HG02870 (cell line): Measurements from ENCODE around the gene DOK4.

ENCODE experiments used
- ATAC-seq: cut with Tn5 transposase; IDR thresholded peaks from one replicate; pipeline ENCODE4 v1.9.1; 2021; ENCODE audit warnings: mild to moderate bottlenecking, moderate library complexity; ENCODE audit not compliant: unreplicated experiment

The DOK4 gene

DNA sequence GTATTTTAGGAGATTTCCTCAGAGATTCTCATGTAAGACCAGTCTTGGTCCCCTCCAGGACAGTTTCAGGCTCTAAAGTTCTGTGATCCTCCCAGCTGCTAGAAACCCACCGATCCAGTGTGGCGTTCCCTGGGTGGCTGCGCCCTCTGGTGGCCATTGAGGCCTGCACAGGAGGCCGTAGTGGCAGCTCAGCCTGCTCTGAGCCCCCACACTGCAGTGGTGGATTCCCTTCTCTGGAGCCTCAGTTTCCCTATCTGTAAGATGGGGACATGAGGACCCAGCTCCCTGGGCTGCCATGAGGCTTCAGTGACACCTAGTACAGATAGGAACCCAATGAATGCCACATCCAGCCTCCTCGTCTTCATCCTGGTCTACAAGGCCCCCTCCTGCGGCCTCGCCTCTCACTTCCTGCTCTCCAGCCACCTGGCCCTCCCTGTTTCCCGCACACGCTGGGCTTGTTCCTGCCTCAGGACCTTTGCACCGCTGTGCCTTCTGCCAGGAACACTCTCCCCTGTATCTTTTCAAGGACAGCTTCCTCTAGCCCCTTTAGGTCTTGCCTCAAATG lies 33.6 kb upstream of the DOK4 start:
- no peak for ATAC-seq

DNA sequence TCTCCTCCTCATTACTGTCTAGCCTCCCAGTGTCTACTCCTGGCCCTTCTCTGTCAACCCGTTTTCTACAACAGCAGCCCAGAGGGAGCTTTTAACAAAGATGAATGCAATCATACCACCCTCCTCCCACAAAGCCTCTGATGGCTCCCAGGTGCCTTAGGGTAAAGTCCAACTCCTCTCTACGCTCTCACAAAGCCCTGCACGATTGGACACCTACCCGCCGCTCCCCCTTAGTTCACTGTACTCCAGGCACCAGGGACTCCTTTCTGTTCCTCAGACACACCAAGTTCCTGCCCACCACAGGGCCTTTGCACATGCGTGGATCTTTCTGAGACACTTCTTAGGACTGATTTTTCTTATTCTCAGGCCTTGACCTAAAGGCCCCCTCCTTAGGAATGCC lies 32.6 kb upstream of the DOK4 start:
- no peak for ATAC-seq

DNA sequence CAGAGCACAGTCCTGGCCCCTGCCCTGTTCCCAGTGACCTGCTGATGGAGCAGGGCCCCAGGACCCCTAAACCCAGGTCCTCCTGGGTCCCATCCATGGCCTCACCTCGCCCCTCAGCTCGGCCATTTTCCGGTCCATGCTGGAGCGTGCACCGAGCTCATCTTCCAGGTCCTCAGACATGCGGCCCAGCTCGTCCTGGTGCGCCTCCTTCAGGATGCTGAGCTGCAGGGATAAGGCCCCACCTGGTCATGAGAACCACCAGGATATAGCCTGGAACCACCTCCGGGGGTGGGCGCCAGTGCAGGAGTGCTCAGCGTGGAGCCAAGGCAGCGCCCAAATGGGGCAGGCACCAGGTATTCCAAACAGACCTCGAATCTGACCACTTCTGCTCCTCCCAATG lies 32.2 kb upstream of the DOK4 start:
- ATAC-seq, result no peak

DNA sequence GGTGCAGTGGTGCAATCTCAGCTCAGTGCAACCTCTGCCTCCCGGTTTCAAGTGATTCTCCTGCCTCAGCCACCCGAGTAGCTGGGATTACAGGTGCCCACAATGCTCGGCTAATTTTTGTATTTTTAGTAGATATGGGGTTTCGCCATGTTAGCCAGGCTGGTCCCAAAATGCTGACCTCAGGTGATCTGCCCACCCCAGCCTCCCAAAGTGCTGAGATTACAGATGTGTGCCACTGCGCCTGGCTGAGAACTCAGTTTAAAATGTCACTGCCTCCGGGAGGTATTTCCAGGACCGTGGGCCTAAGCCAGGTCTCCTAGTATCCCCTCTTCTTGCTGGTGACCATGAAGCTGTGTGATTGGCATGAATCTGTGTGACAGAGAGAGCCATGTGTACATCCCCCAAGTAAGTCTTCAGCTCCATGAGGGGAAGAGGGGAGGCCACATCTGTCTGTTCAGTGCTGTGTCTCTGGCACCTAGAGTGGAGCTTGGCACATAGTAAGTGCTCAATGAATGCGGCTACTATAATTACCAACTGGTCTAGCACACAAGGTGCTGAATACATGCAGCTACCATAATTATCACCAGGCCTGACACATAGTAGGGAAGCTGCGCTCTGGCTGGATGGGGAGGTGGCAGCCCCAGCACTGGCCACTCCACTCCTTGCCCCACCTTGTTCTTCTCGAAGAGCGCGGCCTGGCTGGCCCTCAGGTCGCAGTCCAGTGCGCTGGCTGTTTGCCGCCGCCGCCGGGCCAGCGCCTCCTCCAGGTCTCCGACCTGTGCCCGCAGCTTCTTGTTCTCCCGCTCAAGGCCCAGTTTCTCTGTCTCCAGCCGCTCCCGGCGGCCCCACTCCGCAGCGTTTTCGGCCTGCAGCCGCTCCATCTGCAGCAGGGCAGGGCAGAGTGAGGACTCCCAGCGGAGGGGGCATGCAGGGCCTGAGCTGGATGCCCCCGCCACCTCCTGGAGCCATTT lies 31.4 kb upstream of the DOK4 start:
- ATAC-seq, result no peak

DNA sequence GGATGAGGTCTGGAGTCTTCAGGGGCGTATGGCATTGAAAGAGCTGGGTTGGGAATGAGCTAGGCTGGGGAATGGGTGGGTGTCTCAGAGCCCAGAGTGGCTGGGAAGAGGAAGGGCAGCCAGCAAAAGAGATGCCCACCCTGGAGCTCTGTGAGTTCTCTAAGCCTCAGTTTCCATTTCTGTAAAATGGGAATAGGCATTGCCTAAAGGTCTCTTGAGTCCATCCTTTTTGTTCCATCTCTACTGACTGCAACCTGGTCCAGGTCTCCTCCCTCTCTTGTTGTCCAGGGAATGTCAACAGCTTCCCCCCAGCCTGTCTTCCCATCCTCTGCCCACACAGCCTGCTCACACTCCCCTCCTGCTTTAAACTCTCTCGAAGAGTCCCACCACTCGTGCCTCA lies 30.5 kb upstream of the DOK4 start:
- ATAC-seq, result no peak

DNA sequence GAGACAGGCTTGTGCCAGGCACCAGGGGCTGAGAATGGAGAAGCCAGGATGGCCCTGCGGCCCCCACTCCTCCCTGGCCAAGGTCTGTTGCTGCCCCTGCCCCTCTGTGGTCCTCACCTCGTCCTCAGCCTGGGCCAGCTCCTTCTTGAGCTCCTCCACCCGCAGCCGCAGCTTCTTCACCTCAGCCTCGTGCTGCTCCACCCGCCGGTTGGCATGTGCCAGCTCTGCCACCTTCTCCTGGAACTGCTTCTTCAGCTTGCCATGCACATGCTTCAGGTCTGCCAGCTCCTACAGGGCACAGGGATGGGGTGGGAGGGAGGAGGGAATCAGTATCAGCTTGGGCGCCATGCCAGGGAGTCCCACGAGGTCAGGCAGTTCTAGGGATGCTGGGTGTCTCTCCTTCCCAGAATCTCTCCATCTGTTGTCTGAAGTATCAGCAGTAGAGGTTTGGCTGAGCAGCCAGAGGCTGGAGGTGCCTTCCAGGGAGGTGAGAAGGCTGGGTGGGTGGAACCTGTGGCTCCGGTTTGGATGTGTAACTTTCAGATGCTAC lies 30.0 kb upstream of the DOK4 start:
- ATAC-seq, result no peak

DNA sequence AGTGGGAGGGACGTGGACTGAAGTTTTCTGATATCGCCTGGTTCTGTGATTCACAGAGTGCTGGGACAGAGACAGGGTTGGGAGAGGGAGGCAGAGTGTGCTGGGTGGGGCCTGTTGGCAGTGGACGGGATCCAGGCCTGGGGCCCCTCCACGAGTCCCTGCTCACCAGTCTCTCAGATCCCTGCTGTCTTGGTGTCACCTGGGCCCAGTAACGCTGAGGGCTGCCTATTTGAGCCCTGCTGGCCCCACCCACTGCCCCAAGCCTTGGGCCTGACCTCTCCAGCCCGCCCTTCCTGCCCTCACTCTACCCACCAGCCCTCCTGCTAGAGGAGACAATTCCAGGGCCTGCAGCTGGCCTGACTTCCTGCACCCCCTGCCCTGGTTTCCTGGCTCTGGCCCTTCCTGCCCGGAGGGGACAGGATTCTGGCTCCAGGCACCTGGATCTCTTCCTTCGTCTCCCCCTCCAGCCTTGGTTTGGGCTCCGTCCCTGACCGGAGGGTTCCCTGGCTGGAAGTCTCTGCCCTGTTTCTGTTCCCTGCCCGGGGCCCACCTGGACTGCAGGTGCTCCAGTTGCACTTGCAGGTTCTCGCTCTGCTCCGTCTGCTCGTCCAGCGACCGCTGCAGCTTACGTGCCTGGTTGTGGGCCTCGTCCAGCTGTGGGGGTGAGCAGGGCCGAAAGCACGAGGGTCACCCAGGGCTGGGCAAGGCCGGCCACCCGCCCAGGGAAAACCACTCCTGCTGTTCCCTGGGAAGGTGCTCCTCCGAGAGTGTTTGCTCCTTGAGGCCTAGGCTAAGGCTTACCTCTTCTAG lies 28.7 kb upstream of the DOK4 start:
- ATAC-seq, result no peak

DNA sequence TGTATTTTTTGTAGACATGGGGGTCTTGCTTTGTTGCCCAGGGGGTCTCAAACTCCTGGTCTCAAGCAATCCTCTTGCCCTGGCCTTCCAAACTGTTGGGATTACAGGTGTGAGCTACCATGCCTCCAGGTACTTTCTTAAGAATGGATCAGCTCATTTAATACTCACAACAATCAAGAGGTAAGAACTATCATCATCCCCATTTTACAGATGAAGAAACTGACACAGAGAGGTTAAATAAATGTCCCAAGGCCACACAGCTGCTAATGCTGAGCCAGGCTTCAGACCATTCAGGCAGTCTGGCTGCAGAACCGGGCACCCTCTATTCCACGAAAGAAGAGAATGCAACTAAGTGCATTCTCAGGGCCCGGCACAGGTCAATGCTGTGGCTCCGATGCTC lies 28.1 kb upstream of the DOK4 start:
- ATAC-seq, result no peak

DNA sequence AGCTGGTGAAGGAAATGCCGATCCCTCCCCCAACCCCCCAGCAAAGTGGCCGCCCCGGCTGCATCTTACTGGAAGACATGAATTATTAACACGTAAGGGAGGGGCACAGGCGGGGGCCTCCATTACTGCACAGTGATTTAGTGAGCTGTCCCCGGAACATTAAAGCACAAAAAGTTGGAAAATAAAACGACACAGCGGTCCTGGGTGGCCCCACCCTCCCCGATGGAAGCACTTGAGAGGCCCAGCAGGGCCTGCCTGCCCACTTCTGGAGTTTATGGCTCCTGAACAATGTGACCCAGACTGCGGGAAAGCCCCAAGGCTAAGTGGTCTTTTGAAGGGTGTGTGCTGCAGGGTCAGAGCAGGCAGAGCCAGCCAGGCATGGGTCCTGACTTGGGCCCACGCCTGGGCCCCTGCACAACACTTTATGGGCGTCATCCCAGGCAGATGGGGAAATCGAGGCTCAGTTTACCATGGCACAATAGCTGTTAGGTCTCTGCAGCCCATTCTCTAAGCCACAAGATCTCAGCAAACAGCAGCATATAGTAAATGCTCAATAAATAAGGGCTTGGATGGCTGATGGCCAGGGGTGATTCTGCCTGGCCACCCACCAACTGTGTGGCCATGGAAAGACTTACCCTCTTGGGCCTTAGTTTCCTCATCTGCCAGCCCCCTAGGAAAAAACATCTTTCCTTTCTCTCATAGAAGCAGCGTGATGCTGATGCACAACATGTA lies 27.2 kb upstream of the DOK4 start:
- ATAC-seq, result no peak

DNA sequence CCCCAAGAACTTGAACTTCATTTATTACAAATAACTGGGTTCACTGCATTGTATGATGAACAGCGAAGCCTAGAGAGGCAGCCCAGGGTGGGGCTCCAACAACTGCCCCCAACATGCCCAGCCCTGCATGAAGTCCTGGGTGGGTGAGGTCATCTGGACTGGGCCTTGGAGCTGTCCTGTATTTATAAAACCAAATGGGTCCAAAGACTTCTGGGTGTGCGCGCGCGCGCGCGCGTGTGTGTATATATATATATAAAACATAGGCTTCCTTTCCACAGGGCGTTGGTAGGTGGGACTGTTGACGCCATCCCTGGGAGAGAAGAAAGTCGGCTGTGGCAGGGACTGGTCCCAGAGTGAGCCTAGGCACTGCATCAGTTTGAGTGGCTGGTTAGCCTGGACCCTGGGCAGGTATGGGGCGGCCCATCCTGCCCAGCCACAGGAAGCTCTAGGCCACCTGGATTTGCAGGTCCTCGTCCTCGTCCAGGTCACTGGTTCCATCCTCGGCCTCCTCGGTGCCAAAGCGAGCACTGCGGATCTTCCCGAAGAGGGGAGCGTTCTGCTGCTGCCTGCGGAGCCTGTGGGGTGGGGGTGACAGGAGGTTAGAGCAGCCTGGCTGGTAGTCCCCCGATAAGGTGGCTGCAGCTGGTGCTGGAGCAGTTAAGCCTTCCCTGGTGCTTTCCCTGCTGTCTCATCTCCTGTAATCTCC lies 26.2 kb upstream of the DOK4 start:
- no peak for ATAC-seq

DNA sequence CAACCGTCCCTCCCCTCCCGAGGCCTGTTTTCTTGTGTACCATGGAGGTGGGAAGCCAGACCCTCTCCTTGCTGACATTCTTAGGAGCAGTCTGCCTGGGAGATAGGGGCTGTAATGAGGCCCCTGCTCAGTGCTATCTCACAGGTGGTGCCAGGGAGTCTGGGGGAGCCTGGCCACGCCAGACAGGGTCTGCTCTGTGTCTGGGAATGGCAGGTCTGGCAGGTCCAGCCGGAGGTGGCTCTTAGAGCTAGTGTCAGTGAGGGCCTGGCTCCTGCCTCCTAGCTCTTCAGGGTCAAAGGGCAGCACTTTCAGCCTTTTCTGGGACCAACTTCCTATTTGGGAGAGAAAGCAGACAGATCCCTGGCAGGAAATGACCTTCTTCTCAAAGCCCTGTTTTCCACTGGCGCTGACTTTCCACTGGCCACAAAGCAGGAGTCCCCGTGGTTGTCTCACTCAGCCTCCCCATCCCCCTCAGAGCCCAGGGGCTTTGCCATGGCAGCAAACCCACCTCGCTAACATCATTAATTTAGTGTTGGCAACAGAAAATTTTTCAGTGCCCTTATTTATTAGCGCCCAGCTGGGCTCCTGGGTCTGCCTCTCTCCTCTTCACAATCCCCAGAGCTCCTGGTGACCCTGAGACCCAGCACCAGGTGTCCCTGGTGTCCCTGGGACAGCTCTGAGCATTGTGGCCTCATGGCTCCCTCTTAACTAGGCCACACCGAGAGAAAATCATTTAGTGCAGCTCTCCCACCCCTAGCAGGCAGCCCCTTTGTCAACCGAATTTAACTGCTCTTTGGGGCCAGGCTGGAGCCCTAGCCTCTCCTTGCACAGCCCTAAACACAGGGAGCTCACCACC lies 24.0 kb upstream of the DOK4 start:
- no peak for ATAC-seq

DNA sequence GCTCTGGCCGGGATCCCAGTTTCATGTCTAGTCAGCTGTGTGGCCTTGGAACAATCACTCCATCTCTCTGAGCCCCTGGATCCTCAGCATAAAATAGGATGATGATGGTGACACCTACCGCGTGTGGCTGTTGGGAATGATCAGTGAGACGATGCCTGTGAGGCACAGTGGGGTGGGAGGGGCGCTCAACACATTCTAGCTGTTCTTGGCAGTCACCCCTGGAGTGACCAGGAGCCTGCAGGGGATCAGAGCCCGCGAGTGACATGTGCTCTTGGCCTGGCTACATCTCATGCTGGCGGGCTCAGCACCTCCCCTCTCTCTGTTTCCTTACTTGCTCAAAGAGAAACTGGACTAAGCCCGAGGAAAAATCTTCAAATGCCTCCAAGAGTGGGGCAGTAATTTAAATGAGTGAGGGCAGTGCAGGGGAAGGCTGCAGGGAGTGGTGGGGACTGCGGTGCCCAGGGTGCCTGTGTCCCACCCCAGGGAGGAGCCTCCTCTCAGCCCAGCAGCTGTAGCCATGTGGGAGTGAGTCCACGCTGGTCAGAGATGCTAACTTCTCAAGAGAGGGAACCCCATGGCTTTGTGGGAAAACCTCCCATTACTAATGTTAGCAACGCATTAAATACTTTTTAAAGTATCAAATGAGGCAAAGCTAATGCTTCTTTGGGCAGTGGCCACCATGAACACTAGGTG lies 23.1 kb upstream of the DOK4 start:
- ATAC-seq, result no peak

DNA sequence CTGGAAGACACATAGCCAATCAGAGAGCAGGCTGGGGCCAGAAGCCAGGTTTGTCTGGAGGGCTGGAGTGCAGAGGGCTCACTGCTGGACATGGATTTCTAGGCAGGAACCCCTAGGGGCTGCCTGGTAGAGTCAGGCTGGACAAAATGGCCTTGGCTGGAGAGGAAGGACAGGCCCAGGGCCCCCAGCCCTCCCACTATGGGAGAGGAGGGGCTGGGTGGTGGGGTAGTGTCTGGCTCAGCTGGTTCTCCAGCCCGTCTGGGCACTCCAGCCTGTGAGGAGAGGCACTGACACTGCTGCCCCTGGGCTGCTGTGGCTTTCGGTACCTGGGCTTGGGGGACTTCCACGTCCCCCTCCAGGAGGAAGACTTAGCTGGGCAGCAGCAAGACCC lies 21.7 kb upstream of the DOK4 start:
- no peak for ATAC-seq

DNA sequence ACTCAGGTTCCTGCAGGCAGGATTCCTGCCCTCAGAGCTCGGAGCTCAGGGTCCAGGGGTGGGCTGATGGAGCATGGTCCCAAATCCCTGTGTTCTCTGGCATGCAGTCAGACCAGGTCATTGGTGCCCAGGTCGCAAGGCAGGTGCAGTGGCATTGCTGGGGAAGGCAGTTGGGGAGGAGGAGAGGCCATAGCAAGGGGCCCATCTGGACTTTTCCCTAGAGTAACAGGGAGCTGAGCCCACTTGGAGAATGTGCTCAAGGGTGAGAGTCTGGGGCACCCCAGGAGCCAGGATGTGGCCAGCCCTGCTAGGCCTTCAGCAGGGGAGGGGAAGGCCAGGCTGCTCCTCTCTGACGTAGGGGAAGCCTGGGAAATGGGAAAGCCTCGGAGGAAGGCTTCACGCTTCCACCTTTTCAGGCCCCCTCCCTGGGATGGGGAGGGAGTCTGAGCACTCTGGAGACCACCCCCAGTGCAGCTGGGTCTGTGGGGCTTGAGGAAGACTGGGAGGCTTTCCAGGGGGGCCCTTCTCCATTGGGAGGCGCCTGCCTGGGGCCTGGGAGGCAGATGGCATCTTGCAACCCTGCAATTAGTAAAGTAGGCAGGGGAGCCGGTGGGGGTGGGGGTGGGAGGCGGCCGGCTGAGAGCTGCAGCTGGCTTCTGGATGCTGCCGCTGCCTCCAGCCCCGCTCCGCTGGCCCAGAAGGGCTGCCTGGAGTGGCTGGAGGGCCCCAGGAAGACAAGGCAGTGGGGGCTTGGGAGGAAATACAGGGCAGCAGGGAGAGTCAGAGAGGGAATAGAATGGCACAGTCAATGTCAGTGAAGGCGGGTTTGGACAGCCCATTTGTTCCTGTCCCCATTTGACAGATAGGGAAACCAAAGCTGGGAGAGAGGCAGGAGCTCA lies 21.1 kb upstream of the DOK4 start:
- ATAC-seq, result no peak

DNA sequence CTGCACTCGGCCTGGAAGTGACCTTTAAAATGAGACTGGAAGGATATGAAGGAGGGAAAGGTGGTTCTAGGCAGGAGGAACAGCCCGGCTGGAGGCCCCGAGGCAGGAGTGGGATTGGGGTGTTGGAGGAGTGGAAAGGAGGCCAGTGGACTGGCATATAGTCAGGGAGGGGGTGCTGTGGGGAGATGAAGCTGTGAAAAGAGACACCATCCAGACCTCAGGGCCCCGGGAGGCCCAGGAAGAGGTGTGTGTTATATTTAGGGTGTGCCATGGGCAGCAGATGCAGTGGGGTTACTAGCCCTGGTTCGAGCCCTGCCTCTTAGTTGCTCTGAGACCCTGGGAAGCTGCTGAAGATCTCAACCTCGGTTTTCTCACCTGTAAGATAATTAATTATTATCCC lies 18.9 kb upstream of the DOK4 start:
- ATAC-seq, result no peak

DNA sequence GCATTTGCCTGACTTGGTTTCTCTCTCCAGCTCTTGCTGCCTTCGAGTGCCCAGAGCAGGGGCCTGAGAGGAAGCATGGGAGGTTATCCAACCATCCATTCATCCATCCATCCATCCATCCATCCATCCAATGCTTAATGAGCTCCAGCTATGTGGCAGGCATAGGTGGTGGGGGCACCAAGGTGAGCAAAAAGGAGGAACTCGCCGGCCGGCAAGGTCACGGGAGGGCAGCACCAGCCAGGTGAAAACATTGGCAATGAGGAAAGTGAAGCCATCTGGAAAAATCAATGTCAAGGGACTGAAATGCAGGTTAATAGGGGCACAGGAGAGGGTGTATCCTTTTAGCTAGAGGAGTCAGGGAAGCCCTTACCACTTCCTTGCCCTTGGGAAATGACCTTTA lies 18.2 kb upstream of the DOK4 start:
- no peak for ATAC-seq

DNA sequence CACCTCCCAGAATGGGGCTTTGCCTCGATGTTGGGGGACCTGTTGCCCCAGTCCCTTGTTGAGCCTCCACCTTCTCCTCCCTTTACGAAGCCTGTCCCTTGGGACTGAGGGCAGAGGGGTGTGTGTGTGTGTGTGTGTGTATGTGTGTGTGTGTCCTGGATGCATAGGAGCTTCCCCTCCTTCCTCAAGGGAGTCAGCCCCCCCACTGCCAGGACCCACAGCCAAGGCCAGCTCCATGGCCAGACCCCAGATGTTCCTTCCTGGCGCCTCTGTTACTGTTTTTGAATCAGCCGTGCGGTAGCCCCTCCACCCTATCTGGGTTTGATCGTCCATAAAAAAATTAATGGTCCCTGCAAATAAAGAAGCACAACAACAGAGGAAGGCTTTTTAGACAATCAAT lies 17.7 kb upstream of the DOK4 start:
- ATAC-seq, result no peak

DNA sequence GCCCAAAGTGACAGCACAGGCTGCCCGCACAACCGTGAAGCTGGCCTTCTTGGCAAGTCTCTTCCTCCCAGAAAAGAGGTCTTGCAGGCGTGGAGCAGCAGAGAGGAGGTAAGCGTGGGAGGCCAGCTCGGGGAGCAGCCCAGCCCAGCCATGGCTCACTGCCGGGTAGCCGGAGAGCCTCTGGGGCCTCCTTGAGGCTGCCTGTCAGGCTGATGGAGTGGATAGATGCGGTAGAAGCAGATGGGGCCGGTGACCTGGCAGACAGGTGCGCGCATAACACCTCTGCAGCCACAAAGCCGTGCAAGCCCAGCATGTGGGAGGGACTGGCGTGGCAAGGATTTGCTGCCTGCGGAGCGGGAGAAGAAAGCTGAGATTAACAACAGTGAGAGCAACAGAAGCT lies 17.1 kb upstream of the DOK4 start:
- no peak for ATAC-seq
